GM12878 (cell line): Measurements from ENCODE around the gene OSBPL5.

ENCODE experiments used
- EZH2 ChIP-seq: IDR thresholded peaks from 2 replicates; pipeline ENCODE4 v1.6.1; 2012; ENCODE audit warnings: low read depth, mild to moderate bottlenecking, control low read depth, inconsistent platforms, low read length, borderline replicate concordance; ENCODE audit not compliant: control insufficient read depth
- HDAC6 ChIP-seq: fragments of 200-600 bp; sonication (generic); IDR thresholded peaks from one replicate; pipeline ENCODE4 v1.8.0; 2017; ENCODE audit warnings: antibody characterized with exemption; ENCODE audit not compliant: unreplicated experiment
- POLR2A ChIP-seq: IDR thresholded peaks from 2 replicates; pipeline ENCODE4 v1.6.1; 2011; ENCODE audit warnings: low read depth, mild to moderate bottlenecking, low read length
- RAD21 ChIP-seq: IDR thresholded peaks from 2 replicates; pipeline ENCODE4 v1.6.1; 2011; ENCODE audit warnings: mild to moderate bottlenecking, low read depth, low read length, moderate library complexity; ENCODE audit not compliant: insufficient read depth
- RCOR1 ChIP-seq: conservative IDR thresholded peaks from 2 replicates; pipeline ENCODE4 v1.6.1; 2012; ENCODE audit warnings: low read depth, low read length, improper control_type of control experiment
- RFX5 ChIP-seq: IDR thresholded peaks from 2 replicates; pipeline ENCODE4 v1.6.1; 2011; ENCODE audit warnings: low read depth, low read length, improper control_type of control experiment
- TF ChIP-seq, protein P1 (sequence below): fragments of 450-650 bp; IDR thresholded peaks from 2 replicates; pipeline ENCODE4 v1.6.1; 2017; ENCODE audit warnings: mild to moderate bottlenecking, moderate library complexity
- TF ChIP-seq, protein P2 (sequence below): IDR thresholded peaks from 2 replicates; pipeline ENCODE4 v1.6.1; 2011; ENCODE audit warnings: low read depth, low read length, improper control_type of control experiment, borderline replicate concordance
- TF ChIP-seq, protein P3 (sequence below), 3 experiments: IDR thresholded peaks in 2 of 3; conservative IDR thresholded peaks in 1 of 3; 2 replicates each; pipeline ENCODE4 v1.5.1; 2011; ENCODE audit warnings: low read depth in 3 of 3, low read length in 3 of 3, mild to moderate bottlenecking in 3 of 3, control low read depth in 2 of 3, moderate library complexity in 2 of 3, inconsistent platforms in 1 of 3, mixed read lengths in 1 of 3; ENCODE audit not compliant: control insufficient read depth in 2 of 3, insufficient read depth in 1 of 3; ENCODE audit errors: extremely low read depth in 1 of 3
- TF ChIP-seq, protein P4 (sequence below): IDR thresholded peaks from 2 replicates; pipeline ENCODE4 v1.6.1; 2012; ENCODE audit warnings: low read length, inconsistent platforms

DNA sequence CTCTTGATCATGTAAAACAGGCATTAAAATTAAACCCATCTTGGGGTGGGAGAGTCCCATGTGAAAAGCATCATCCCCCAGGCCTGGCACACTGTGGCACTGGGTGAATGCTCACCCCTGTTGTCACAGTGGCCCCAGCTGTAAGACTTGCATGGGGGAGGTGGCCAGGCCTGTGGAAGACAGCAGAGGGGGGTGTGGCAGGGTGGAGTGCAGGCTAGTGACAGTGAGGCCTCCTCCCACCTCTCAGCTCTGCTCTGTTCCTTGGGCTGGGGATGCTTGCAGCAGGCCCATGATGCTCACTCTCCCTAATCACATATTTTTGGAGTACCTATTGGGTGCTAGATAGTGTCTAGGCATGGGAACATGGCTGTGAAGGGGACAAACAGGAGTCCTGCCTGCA lies 10.1 kb upstream of the OSBPL5 start:
- TF ChIP-seq EZH2, result no peak
- no peak for TF ChIP-seq RCOR1
- TF ChIP-seq POLR2A, result no peak
- TF ChIP-seq, protein P1, sequence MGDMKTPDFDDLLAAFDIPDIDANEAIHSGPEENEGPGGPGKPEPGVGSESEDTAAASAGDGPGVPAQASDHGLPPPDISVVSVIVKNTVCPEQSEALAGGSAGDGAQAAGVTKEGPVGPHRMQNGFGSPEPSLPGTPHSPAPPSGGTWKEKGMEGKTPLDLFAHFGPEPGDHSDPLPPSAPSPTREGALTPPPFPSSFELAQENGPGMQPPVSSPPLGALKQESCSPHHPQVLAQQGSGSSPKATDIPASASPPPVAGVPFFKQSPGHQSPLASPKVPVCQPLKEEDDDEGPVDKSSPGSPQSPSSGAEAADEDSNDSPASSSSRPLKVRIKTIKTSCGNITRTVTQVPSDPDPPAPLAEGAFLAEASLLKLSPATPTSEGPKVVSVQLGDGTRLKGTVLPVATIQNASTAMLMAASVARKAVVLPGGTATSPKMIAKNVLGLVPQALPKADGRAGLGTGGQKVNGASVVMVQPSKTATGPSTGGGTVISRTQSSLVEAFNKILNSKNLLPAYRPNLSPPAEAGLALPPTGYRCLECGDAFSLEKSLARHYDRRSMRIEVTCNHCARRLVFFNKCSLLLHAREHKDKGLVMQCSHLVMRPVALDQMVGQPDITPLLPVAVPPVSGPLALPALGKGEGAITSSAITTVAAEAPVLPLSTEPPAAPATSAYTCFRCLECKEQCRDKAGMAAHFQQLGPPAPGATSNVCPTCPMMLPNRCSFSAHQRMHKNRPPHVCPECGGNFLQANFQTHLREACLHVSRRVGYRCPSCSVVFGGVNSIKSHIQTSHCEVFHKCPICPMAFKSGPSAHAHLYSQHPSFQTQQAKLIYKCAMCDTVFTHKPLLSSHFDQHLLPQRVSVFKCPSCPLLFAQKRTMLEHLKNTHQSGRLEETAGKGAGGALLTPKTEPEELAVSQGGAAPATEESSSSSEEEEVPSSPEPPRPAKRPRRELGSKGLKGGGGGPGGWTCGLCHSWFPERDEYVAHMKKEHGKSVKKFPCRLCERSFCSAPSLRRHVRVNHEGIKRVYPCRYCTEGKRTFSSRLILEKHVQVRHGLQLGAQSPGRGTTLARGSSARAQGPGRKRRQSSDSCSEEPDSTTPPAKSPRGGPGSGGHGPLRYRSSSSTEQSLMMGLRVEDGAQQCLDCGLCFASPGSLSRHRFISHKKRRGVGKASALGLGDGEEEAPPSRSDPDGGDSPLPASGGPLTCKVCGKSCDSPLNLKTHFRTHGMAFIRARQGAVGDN, result no peak
- TF ChIP-seq, protein P2, sequence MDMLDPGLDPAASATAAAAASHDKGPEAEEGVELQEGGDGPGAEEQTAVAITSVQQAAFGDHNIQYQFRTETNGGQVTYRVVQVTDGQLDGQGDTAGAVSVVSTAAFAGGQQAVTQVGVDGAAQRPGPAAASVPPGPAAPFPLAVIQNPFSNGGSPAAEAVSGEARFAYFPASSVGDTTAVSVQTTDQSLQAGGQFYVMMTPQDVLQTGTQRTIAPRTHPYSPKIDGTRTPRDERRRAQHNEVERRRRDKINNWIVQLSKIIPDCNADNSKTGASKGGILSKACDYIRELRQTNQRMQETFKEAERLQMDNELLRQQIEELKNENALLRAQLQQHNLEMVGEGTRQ, result no peak
- TF ChIP-seq, protein P3, sequence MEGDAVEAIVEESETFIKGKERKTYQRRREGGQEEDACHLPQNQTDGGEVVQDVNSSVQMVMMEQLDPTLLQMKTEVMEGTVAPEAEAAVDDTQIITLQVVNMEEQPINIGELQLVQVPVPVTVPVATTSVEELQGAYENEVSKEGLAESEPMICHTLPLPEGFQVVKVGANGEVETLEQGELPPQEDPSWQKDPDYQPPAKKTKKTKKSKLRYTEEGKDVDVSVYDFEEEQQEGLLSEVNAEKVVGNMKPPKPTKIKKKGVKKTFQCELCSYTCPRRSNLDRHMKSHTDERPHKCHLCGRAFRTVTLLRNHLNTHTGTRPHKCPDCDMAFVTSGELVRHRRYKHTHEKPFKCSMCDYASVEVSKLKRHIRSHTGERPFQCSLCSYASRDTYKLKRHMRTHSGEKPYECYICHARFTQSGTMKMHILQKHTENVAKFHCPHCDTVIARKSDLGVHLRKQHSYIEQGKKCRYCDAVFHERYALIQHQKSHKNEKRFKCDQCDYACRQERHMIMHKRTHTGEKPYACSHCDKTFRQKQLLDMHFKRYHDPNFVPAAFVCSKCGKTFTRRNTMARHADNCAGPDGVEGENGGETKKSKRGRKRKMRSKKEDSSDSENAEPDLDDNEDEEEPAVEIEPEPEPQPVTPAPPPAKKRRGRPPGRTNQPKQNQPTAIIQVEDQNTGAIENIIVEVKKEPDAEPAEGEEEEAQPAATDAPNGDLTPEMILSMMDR (IDR thresholded peaks at IDR 0.05 in 2 of 3, conservative IDR thresholded peaks at IDR 0.05 in 1 of 3; ENCODE audit: control insufficient read depth in 2 of 3, extremely low read depth in 1 of 3, insufficient read depth in 1 of 3, low read depth in 3 of 3, low read length in 3 of 3), result no peak
- no peak for TF ChIP-seq RAD21
- TF ChIP-seq RFX5, result no peak
- TF ChIP-seq HDAC6, result no peak
- TF ChIP-seq, protein P4, sequence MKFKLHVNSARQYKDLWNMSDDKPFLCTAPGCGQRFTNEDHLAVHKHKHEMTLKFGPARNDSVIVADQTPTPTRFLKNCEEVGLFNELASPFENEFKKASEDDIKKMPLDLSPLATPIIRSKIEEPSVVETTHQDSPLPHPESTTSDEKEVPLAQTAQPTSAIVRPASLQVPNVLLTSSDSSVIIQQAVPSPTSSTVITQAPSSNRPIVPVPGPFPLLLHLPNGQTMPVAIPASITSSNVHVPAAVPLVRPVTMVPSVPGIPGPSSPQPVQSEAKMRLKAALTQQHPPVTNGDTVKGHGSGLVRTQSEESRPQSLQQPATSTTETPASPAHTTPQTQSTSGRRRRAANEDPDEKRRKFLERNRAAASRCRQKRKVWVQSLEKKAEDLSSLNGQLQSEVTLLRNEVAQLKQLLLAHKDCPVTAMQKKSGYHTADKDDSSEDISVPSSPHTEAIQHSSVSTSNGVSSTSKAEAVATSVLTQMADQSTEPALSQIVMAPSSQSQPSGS, result no peak
